ENCODE data around the gene EYA2.

The EYA2 gene

DNA sequence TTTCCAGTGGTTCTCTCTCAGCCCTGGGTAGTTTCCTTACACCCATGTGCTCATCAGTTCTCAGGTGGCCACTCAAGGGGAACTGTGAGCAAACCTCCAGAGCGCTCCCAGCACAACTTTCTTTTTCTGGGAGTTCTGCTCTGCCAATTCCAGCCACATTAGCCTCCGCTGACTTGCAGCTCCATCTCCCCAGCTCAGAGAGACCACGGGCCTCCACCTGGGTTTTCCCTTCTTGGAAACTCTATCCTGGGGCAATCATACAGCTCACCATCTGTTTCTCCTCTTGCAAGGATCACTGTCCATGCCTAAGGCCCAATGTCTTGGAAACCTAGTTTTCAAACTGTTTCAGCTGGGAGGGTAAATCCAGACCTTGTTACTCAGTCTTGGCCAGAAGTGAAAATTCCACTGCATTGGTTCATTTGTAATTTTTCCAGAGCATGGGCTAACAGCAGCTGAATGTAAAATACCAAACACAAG lies 129.9 kb downstream of the EYA2 start:
- FAIRE-seq: no peak
- TF ChIP-seq, protein P1, sequence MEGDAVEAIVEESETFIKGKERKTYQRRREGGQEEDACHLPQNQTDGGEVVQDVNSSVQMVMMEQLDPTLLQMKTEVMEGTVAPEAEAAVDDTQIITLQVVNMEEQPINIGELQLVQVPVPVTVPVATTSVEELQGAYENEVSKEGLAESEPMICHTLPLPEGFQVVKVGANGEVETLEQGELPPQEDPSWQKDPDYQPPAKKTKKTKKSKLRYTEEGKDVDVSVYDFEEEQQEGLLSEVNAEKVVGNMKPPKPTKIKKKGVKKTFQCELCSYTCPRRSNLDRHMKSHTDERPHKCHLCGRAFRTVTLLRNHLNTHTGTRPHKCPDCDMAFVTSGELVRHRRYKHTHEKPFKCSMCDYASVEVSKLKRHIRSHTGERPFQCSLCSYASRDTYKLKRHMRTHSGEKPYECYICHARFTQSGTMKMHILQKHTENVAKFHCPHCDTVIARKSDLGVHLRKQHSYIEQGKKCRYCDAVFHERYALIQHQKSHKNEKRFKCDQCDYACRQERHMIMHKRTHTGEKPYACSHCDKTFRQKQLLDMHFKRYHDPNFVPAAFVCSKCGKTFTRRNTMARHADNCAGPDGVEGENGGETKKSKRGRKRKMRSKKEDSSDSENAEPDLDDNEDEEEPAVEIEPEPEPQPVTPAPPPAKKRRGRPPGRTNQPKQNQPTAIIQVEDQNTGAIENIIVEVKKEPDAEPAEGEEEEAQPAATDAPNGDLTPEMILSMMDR (IDR thresholded peaks at IDR 0.05; ENCODE audit: insufficient read depth, missing control alignments): no peak
- DNase-seq (ENCODE audit: insufficient read length, low spot score): no peak

DNA sequence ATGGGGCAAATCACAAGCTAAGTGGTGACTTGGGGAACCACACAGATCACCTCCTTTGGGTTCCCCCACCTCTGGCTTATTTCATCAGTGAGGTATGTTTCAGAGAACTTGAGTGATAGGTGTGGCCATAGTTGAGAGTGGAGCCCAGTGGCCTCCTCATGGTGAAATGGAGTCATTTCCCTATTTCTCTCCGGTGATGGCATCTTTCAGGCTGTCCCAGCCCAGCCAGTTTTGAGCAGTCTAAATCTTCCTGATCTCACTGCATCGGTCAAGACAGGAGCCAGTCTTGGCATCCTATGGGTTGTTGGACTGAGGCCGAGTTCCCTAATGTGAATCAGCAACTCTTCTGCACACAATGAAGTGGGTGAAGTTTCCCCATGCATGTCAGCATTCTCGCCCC lies 132.4 kb downstream of the EYA2 start:
- no peak for FAIRE-seq
- no peak for DNase-seq (ENCODE audit: insufficient read length, low spot score)
- TF ChIP-seq, protein P1 (IDR thresholded peaks at IDR 0.05; ENCODE audit: insufficient read depth, missing control alignments): no peak

DNA sequence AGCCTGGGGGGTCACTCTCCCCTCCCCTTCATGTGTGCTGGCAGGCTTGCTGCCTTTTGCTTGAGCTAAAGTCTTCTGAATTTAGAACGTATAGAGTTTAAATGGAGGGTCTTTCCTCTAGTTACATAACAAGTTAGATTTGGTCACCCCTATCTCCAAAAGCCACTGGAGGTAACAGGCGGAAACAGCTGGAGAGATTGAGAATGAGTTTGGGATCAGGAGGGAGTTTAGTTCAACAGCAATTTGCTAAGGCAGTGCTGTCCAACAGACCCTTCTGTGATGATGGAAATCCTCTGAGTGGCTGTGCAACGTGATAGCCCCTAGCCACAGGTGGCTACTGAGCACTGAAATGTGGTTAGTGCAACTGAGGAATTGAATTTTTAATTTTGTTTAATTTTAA lies 132.8 kb downstream of the EYA2 start:
- no peak for DNase-seq (ENCODE audit: insufficient read length, low spot score)
- TF ChIP-seq, protein P1 (IDR thresholded peaks at IDR 0.05; ENCODE audit: insufficient read depth, missing control alignments): no peak
- FAIRE-seq: no peak

DNA sequence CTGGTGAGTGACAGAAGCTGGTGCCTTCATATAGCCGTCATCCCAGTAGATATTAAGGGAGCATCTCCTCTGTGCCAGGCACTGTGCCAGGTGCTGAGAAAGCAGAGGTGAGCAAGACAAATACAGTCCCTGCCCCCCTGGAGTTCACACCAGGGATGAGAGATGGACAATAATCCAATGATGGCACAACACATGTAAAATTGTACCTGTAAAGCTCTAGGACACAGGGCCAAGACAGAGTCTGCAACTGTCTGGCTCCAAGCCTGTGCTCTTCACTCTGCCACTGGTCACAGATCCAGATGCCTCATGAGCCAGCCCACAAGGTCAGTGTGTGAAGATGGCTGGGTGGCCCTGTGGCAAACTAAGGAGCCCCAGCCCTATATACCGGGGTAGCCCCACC lies 133.8 kb downstream of the EYA2 start:
- DNase-seq (ENCODE audit: insufficient read length, low spot score) (no peak), FAIRE-seq (no peak)
- TF ChIP-seq, protein P1 (IDR thresholded peaks at IDR 0.05; ENCODE audit: insufficient read depth, missing control alignments): no peak

DNA sequence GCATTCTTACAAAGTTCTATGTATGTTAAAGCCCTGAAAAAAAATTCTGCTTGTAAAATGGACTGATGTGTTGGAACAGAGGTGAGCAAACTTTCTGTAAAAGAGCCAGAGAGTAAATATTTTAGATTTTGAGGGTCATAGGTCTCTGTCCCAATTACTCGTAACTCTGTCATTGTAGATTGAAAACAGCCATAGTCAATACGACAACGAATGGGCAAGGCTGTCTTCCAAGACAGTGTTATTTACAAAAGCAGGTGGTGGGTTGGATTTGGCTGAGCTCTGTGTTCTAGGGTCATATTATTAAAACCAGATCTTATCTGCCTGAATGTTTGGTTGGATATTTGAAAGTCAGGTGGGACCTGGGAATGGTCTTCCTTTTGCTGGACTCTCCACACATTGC lies 135.2 kb downstream of the EYA2 start:
- FAIRE-seq: no peak
- TF ChIP-seq, protein P1 (IDR thresholded peaks at IDR 0.05; ENCODE audit: insufficient read depth, missing control alignments): no peak
- no peak for DNase-seq (ENCODE audit: insufficient read length, low spot score)

DNA sequence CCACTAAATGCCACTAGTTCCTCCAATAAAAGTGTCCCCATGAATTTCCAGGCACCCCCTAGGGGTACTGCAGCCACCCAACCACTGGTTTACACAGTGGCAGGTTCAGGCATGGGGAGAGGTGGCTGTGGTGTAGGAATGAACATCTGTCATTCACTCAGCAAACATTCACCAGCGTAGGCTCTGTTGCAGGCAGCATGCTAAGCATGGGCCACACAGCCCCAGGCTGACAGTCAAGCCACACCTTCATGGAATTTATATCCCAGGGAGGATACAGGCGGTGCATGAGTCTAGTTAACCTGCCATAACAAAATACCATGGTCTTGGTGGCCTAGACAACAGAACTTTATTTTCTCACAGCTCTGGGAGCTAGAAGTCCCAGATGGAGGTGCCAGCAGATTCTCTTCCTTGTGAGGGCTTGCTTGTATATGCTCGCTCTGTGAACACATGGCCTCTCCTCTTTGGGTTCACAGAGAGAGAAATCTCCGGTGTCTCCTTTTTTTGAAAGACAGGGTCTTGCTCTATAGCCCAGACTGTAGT lies 135.7 kb downstream of the EYA2 start:
- DNase-seq (ENCODE audit: insufficient read length, low spot score): no peak
- FAIRE-seq: no peak
- TF ChIP-seq, protein P1 (IDR thresholded peaks at IDR 0.05; ENCODE audit: insufficient read depth, missing control alignments): no peak

DNA sequence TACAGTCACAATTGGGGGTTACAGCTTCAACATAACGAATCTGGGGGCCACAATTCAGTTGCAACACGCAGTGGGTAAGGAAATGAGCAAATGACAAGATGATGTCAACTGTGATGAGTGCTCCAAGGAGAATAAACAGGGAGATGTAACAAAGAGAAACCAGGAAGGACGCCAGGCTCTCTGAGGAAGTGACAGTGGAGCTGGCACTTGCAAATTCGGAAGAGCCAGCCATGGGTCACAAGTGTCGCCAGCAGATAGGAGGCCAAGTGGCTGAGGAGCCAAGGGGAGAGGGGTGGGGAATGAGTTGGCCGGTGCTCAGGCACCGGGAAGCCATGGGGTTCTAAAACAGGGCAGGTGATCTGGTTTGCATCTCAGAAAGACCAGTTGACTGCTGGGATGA lies 136.4 kb downstream of the EYA2 start:
- DNase-seq (ENCODE audit: insufficient read length, low spot score) (no peak), FAIRE-seq (no peak)
- TF ChIP-seq, protein P1 (IDR thresholded peaks at IDR 0.05; ENCODE audit: insufficient read depth, missing control alignments): no peak
